Epithelial cell of proximal tubule (primary cell): ENCODE data around the gene CREBZF. TPM values are rescaled to one million over a fixed set of nuclear protein-coding genes. Genes with fewer than 3 reads are reported as not detected.
"Not testable (repeated sequence)": the region's sequence is repeated elsewhere in the genome, so short reads cannot be mapped to it uniquely, and the experiment has no call there.

Source experiments
- DNase-seq: peaks from one replicate; pipeline ENCODE4 v3.0.0-alpha.2; 2011; ENCODE audit warnings: low read depth
- H3K4me3 ChIP-seq: 2 replicates; pipeline ENCODE4 v1.5.1; 2011; ENCODE audit warnings: low read depth, mild to moderate bottlenecking, low read length
- total RNA-seq: library from RNA; depleted of rRNA; stranded (reverse); fragments of >200 nt; gene quantifications from 2 replicates; pipeline ENCODE4 v1.2.3, GENCODE V29; 2015
- TF ChIP-seq, protein P1 (sequence below): conservative IDR thresholded peaks from 2 replicates; pipeline ENCODE4 v1.5.1; 2012; ENCODE audit warnings: low read depth, mild to moderate bottlenecking, low read length

The CREBZF gene
- total RNA-seq, 1 donor from 2014 or later = 24.7 TPM

- H3K4me3 ChIP-seq = no peak overlapping the region
- no peak for DNase-seq
- TF ChIP-seq, protein P1, sequence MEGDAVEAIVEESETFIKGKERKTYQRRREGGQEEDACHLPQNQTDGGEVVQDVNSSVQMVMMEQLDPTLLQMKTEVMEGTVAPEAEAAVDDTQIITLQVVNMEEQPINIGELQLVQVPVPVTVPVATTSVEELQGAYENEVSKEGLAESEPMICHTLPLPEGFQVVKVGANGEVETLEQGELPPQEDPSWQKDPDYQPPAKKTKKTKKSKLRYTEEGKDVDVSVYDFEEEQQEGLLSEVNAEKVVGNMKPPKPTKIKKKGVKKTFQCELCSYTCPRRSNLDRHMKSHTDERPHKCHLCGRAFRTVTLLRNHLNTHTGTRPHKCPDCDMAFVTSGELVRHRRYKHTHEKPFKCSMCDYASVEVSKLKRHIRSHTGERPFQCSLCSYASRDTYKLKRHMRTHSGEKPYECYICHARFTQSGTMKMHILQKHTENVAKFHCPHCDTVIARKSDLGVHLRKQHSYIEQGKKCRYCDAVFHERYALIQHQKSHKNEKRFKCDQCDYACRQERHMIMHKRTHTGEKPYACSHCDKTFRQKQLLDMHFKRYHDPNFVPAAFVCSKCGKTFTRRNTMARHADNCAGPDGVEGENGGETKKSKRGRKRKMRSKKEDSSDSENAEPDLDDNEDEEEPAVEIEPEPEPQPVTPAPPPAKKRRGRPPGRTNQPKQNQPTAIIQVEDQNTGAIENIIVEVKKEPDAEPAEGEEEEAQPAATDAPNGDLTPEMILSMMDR = no peak
These were observed 6.7 kb downstream of the CREBZF start for GRCh38 chr11:85658180-85658579.

DNA sequence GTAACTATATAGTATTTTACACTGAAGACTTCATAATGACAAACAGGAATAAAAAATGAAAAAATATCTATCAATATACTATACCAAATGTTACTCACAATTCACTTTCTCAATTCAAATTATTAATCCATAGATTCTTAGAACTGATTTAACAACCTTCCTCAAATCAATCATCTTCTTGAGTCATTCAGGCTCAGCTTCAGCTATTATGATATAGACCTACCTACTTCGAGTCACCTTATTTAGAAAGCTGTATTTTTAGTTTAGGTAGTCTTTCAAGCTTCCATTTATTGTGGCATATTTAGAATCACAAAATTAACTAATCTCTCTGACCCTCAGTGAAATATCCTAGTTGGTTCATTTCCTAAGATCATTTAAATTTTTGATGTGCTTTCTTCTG is 8.2 kb downstream of the CREBZF start:
- TF ChIP-seq, protein P1 = no peak
- no peak overlapping the region for H3K4me3 ChIP-seq
- no peak for DNase-seq

DNA sequence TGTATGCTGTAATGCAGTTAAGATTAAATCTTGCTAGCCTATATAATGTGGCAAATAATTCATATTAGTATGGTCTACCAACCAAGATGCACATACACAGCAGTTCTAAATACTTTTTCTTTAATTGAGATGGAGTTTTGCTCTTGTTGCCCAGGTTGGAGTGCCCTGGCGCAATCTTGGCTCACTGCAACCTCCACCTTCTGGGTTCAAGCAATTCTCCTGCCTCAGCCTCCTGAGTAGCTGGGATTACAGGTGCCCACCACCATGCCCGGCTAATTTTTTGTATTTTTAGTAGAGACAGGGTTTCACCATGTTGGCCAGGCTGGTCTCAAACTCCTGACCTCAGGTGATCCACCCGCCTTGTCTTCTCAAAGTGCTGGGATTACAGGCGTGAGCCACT is 10.6 kb downstream of the CREBZF start:
- H3K4me3 ChIP-seq, DNase-seq: not testable (repeated sequence)

DNA sequence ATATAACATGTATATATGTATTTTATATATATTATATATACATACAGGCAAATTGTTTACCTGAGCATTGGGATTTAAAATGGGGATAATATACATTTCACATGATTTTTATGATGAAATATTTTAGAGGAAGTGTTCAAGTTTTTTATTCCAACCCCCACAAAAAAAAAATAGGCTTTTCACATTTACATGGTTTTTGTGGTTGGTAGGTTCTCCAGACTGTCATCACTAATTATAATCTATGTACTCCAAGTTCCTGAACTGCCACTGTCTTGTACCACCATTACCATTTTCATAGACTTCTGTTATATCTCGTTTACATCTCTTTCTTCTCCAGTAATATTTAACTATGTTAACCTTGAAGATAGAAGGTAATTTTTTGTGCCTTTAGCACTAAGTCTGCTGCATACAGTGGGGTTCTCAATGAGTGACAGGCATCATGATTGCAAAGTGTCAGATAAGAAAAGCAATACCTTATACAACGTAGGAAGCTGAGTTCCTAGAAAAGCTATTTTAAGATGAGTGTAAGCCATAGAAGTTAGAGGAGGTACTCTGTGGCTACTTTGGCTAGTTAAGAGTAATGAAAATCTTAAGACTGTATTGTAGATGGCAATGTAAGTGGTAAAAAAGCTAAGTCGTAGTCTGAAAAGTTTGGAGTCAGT is 12.0 kb downstream of the CREBZF start:
- TF ChIP-seq, protein P1 = no peak
- no peak overlapping the region for H3K4me3 ChIP-seq
- no peak for DNase-seq

DNA sequence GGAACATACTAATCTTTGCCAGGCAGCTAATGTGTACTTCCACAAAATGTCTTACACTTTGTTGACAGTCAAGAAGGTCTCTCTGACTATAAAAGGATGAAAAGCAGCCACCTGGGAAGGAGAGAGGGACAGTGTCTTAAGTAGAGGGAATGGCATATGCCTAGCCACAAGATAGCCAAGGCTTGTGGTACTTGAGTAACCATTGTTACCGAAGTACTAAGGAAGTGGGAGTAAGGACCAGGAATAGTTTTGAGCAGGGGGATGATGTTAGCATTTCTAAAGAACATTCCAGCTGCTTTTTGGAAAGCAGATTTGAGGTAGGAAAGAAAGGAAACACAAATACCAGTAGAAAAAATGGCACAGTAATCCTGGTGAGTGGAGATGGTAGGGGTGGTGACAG is 13.8 kb downstream of the CREBZF start:
- no peak overlapping the region for H3K4me3 ChIP-seq
- no peak for DNase-seq
- TF ChIP-seq, protein P1 = no peak

GRCh38 chr11:85647604-85648299 is 17.2 kb downstream of the CREBZF start, which contains the start of gene TMEM126A:
TSS of gene TMEM126A (plus strand) at chr11:85647967. CDS start at chr11:85650256, 2,289 bp downstream.
- DNase-seq = no peak
- H3K4me3 ChIP-seq = peak within 1 kb of the TSS; percentile 78
- TF ChIP-seq, protein P1 = no peak

DNA sequence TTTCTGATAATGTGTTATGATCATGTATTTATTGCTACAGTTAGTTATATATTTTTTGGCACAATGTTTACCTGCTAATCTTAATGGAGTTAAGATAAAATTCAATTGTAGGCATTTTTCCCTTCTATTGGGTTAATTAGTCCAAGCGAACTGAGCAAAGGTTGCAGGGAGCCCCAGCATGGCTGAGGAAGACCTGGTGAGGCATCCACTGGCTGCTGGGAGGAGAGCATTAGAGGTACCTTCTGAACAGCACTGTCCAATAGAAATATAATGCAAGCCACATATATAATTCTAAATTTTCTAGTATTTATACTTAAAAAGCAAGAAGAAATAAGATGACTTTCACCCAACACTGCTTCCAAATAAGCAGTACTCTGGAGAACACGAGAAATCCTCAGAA is 17.9 kb downstream of the CREBZF start:
- no peak for DNase-seq
- peak overlapping the region; percentile 78 for H3K4me3 ChIP-seq
- TF ChIP-seq, protein P1 = no peak
